ENCODE measurements around the gene ZNF728.
"Not testable (repeated sequence)": the region's sequence is repeated elsewhere in the genome, so short reads cannot be mapped to it uniquely, and the experiment has no call there.

Gene ZNF728

GRCh38 chr19:22976248-22976647, 26.7 kb downstream of the ZNF728 start:
- no peak for TF ChIP-seq CTCF (IDR thresholded peaks at IDR 0.05; ENCODE audit: low read depth, low read length, missing control alignments)
- no peak for DNase-seq (ENCODE audit: low read depth)
- in situ Hi-C loops (cut with HindIII; ENCODE audit: low sequenced_read_pairs) = no loop called here
- H3K4me3 ChIP-seq (ENCODE audit: low read depth, low read length) = no peak overlapping the region

GRCh38 chr19:22975546-22976136, 27.3 kb downstream of the ZNF728 start:
- in situ Hi-C loops (cut with HindIII; ENCODE audit: low sequenced_read_pairs); H3K4me3 ChIP-seq (ENCODE audit: low read depth, low read length); DNase-seq (ENCODE audit: low read depth): not testable (repeated sequence)

GRCh38 chr19:22945560-22945959, 57.4 kb downstream of the ZNF728 start:
- in situ Hi-C loops (cut with HindIII; ENCODE audit: low sequenced_read_pairs) = no loop called here
- TF ChIP-seq CTCF (IDR thresholded peaks at IDR 0.05; ENCODE audit: low read depth, low read length, missing control alignments) = no peak
- H3K4me3 ChIP-seq (ENCODE audit: low read depth, low read length) = no peak overlapping the region
- peak; percentile 1 for DNase-seq (ENCODE audit: low read depth)

- in situ Hi-C loops (cut with HindIII; ENCODE audit: low sequenced_read_pairs) = no loop called here
- no peak overlapping the region for H3K4me3 ChIP-seq (ENCODE audit: low read depth, low read length)
- no peak for DNase-seq (ENCODE audit: low read depth)
- no peak for TF ChIP-seq CTCF (IDR thresholded peaks at IDR 0.05; ENCODE audit: low read depth, low read length, missing control alignments)
These were observed 67.8 kb downstream of the ZNF728 start for GRCh38 chr19:22935151-22935550.

- in situ Hi-C loops (cut with HindIII; ENCODE audit: low sequenced_read_pairs); DNase-seq (ENCODE audit: low read depth): not testable (repeated sequence)
These were observed 75.4 kb downstream of the ZNF728 start for GRCh38 chr19:22927576-22927975.

GRCh38 chr19:22925181-22925580, 77.8 kb downstream of the ZNF728 start:
- DNase-seq (ENCODE audit: low read depth); H3K4me3 ChIP-seq (ENCODE audit: low read depth, low read length); in situ Hi-C loops (cut with HindIII; ENCODE audit: low sequenced_read_pairs): not testable (repeated sequence)

More at GRCh38 chr19:22927576-22927975, 75.4 kb downstream of the ZNF728 start:
- not testable (repeated sequence) for H3K4me3 ChIP-seq (ENCODE audit: low read depth, low read length)
